DMS53 (cell line): ENCODE results near the gene VAV1.
A peak's percentile ranks its signal among the peaks of the same experiment; 100 is the strongest.
"Not testable (repeated sequence)": the region's sequence is repeated elsewhere in the genome, so short reads cannot be mapped to it uniquely, and the experiment has no call there.

Source experiments
- DNase-seq: peaks from one replicate; lab custom pipeline; 2025; lab: John Stamatoyannopoulos, UW

Gene VAV1

DNA sequence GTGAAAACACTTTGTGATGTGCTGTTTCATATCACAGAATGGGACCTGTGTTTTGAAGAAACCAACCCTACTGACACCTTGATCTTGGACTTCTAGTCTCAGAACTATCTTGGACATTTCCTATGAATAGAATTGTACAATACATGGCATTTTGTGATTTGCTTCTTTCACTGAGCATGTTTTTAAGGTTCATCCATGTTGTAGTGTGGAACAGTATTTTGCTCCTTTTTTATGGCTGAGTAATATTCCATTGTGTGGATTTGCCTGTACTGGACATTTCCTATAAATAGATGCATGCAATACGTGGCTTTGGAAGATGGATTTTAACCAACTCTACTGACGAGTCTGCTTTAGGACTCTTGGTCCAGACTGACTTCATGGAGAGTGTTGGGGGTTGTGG, 46.8 kb downstream of the VAV1 start:
- DNase-seq = no peak

DNA sequence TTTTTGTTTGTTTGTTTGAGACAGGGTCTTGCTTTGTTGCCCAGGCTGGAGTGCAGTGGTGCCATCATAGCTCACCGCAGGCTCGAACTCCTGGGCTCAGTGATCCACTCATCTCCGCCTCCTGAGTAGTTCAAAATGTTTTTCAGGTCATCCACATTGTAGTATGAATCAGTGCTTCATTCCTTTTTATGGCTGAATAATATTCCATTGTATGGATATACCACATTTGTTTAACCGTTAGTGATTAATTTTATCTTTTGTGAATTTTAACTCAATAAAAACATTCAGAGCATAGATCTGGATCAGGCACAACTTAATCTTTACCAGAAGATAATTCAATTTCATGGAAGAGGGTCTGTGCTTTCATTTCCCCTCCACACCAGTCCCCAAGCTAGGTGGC, 47.7 kb downstream of the VAV1 start:
- no peak for DNase-seq

DNA sequence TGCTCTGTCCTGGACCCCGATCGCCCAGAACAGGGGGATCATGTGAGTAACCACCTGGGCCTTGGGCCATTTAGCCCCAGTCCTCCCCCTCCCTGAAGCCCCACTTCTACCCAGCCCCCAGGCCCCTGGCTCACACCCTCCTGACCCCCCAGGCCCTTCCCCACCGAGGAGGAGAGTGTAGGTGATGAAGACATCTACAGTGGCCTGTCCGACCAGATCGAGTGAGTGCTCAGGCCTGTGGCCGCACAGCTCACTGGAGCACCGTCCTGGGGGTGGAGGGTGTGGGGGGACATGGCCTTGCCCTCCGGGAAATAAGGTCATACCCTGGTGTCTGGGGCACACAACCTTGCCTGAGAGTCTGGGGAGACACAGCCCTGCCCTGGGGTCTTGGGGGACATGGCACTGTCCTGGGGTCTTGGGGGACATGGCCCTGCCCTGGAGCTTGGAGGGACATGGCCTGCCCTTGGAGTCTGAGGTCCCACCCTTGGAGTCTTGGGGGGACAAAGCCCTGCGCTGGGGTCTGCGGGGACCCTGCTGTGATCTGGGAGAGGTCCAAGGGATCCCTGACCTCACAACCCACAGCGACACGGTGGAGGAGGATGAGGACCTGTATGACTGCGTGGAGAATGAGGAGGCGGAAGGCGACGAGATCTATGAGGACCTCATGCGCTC, 49.3 kb downstream of the VAV1 start:
- no peak for DNase-seq

DNA sequence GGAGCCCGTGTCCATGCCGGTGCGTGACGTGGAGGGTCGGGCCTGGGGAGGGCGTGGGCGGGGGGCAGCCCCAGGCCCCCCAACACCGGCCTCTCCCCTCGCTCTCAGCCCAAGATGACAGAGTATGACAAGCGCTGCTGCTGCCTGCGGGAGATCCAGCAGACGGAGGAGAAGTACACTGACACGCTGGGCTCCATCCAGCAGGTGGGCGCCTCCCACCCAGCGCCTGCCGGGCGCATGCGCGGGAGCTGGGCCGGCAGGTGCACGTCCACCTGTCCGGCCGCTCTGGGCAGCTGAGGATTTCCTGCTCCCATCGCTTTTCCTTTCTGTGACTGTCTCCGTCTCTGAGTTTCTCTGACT, 49.8 kb downstream of the VAV1 start:
- peak; percentile 10 for DNase-seq

DNA sequence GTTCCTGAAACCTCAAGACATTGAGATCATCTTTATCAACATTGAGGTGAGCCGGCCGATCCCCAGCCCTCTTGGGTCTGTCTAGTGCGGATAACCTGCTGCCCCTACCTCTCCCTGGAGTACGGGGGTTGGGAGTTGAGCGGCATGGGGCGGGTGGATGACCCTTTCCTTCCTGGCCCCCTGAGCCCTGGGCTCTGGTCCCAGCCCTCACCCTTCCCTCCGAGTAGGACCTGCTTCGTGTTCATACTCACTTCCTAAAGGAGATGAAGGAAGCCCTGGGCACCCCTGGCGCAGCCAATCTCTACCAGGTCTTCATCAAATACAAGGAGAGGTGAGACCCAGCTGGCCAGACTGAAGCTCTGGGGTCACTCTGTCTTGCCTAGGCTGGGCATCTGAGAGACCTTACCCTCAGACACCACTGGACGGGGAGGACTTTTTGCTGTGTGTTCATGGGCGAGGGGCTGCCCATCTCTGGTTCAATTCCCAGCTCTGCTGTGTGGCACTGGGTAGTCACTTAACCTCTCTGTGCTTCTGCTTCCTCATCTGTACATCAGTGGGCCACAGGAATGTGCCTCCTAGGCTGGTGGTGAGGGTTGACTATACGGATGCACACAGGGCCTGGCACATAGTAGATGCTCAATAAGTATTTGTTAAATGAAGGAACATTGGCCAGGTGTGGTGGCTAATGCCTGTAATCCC, 52.7 kb downstream of the VAV1 start:
- DNase-seq = no peak

DNA sequence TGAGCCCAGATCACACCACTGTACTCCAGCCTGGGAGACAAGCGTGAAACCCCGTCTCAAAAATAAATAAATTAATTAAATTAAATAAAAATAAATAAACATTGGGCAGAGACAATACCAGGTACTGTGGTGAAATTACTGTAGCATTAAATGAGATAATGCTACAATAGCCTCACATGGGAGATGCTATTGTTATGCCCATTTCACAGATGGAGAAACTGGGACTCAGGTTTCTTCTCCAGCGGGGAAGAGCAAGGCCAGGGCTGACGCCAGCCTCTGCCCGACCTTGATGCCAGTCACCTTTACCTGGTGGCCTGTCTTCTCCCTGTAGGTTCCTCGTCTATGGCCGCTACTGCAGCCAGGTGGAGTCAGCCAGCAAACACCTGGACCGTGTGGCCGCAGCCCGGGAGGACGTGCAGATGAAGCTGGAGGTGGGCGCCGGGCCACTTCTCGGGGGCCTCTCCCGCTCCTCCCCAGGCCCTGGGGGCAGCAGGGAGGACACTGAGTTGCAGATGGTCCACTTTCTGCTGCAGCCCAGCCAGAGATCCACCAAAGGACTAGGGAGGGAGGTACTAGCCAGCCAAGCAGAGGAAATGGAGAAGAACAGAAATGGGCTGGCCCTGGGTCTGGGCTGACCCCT, 53.9 kb downstream of the VAV1 start:
- no peak for DNase-seq

DNA sequence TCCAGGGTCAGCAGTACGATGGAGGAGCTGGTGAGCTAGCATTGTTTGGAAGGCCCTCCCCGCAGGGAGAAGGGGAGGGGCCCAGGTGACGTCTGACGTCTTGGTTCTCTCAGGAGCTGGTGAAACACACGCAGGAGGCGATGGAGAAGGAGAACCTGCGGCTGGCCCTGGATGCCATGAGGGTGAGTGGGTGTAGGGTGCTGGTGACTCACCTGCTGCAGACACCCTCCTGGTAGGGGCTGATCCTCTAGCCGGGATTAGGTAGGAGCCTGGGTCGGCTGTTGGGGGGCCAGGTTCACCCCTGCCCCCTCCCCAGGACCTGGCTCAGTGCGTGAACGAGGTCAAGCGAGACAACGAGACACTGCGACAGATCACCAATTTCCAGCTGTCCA, 55.8 kb downstream of the VAV1 start:
- no peak for DNase-seq

DNA sequence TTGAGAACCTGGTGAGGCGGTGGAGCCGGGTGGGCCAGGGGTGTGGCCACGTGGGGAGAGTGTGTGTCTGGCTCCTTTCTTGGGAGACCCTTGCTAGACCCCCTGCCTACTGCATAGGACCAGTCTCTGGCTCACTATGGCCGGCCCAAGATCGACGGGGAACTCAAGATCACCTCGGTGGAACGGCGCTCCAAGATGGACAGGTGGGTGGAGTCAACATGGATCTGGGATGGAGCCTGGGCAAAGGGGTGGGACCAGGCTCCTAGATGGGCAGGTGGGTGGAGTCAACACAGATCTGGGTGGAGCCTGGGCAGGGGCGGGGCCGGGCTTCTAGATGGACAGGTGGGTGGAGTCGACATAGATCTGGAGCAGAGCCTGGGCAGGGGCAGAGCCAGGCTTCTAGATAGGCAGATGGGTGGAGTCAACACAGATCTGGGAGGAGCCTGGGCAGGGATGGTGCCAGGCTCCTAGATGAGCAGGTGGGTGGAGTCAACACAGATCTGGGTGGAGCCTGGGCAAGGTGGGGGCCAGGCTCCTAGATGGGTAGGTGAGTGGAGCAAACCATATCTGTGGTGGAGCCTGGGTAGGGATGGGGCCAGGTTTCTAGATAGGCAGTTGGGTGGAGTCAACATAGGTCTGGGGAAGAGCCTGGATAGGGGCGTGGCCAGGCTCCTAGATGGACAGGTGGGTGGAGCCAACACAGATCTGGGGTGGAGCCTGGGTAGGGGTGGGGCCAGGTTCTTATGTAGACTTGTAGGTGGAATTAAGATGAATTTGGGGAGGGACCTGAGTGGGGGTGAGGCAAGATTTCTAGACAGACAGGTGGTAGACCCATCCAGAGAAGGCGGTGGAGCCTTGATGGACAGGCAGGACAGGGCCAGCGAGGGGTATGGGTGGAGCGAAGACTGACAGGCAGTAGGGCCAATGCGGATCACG, 56.5 kb downstream of the VAV1 start:
- no peak for DNase-seq

DNA sequence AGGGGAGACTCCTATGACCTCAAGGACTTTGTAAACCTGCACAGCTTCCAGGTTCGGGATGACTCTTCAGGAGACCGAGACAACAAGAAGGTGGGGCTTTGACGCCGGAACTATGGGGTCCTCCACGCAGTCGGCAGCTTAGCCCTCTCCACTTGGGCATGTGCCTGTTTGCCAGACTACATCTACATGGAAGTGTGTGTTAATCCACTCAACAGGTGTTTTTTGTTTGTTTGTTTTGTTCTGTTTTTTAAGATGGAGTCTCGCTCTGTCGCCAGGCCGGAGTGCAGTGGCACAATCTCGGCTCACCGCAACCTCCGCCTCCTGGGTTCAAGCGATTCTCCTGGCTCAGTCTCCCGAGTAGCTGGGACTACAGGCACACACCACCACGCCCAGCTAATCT, 57.3 kb downstream of the VAV1 start:
- DNase-seq = not testable (repeated sequence)

DNA sequence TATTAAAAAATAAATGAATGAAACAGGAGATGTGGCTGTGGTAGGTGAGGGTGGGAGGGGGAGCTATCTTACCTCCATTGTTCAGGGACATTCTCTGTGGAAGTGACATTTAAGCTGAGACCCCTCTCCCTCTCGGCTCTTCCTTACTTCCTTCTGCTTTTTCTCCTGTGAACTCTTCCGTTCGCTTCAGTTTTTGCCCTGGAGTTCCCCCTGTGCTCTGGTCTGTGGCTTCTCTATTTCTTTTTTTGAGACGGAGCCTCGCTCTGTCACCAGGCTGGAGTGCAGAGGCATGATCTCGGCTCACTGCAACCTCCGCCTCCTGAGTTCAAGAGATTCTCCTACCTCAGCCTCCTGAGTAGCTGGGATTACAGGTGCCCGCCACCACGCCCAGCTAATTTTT, 58.6 kb downstream of the VAV1 start:
- DNase-seq = not testable (repeated sequence)

DNA sequence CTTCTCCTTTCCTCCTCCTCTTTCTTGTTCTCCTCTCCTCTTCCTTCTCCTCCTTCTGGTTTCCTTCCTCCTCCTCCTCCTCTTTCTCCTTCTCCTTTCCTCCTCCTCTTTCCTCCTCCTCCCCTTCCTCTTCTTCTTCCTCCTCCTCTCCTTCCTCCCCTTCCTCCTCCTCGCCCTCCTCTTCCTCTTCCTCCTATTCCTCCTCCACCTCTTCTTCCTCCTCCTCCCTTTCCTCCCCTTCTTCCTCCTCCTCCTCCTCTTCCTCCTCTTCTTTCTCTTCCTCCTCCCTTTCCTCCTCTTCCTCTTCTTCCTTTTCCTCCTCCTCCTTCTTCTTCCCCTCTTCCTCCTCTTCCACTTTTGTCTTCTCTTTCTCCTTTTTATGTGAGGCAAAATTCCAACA, 59.9 kb downstream of the VAV1 start:
- no peak for DNase-seq

DNA sequence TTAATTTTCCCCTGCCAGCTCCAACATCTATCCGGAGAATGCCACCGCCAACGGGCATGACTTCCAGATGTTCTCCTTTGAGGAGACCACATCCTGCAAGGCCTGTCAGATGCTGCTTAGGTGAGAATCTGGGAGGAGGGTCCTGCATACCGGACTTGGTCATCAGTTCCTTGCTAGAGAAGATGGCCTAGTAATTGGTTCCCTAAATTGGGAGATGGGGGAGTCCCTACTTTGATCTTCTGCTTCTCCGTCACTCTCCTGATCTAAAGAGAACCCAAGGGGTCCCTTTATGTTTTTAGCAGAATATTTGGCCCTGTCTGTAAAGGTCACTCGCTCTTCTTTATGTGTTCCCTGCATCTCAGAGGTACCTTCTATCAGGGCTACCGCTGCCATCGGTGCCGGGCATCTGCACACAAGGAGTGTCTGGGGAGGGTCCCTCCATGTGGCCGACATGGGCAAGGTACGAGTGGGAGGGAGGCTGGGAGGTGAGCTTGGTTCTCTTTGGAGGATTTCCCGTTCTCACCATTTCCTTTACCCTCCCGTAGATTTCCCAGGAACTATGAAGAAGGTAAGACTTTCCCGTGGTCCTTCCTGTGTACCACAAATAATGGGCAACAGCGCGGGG, 60.8 kb downstream of the VAV1 start:
- DNase-seq = no peak

DNA sequence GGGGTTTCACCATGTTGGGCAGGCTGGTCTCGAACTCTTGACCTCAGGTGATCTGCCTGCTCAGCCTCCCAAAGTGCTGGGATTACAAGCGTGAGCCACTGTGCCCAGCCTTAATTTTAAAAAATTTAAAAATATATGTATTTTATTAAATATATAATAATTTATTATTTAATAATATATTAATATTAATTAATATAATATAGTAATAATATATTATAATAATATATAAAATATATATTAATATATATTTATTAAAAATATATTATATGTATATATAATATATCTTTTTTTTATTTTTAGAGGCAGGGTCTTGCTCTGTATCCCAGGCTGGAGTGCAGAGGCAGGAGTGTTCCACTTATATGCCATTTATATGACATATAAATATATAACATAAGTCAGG, 61.9 kb downstream of the VAV1 start:
- no peak for DNase-seq

DNA sequence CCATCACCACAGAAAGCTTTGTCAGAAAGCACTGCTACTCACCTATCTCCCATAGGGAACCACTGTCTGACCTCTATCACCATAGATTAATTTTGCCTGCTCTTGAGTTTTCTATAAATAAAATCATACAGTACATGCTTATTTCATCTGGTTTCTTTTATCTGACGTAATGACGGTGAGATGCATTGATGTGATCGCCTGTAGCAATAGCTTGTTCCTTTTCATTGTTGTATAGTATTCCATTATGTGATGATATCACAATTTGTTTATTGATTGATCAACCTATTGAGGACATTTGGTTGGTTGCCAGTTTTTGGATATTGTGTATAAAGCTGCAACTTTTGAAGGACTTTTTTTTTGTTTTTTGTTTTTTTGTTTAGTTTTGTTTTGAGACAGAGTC, 63.0 kb downstream of the VAV1 start:
- no peak for DNase-seq

DNA sequence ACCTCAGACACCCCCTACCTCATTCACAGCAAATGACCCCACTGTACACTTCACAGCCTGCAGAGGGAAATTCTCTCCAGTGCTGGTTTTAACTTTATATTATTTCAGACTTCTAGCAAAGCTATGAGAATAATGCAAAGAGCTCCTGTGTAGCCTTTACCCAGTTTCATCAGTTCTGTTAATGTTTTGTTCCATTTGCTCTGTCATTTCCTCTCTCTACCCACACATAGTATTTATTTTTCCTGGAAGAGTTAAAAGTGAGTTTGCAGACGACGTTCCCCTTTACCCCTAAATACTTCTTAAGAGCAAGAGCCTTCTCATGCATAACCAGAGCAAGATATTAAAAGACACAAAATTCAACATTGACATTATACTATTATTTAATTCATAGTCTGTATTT, 65.0 kb downstream of the VAV1 start:
- DNase-seq = no peak

DNA sequence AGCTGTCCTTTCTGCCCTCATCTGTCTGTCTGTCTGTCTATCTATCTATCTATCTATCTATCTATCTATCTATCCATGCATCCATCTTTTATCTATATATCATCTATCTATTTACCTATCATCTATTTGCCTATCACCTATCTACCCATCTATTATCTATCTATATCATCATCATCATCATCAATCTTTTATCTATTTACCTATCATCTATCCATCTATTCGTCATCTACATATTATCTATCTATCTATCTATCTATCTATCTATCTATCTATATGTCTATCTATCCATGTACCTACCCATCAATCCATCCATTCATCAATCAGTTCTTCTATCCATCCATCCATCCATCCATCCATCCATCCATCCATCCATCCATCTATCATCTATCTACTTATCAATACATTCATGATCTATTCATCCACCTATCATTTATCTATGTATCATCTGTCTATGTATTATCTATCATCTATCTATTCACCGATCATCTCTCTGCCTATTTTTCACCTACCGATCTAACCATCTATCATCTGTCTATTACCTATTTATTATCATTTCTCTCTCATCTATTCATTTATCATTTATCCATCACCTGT, 65.7 kb downstream of the VAV1 start:
- no peak for DNase-seq

DNA sequence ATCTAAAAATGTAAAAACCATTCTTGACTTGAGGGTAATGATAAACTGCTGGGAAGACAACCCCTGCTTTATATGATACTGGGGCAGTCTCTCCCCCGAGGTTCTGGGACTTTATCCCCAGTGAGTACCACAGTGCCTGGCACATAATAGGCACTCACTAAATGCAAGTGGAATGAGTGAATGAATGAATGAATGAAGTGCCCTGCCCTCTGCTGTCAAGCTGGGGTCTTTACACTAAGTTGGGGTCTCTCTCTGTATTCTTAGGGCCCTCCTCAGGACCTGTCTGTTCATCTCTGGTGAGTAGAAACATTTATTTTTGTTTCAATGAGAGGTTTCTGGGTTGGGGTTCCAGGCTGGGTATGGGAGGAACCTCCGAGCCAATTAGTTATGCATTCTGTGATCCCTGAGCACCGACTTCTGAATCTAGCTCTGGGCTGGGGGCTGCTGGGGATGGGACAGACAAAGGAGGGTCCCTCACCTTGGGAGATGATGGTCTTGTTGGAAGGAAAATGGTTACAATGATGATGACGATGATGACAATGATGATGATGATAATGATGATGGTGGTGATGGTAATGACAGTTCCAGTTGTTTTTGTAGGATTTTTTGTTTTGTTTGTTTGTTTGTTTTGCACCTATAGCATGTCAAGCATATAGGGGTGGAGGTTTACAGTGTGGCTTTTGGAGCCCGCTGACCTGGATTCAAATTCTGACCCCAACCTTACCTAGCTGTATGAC, 70.5 kb downstream of the VAV1 start:
- DNase-seq = no peak

DNA sequence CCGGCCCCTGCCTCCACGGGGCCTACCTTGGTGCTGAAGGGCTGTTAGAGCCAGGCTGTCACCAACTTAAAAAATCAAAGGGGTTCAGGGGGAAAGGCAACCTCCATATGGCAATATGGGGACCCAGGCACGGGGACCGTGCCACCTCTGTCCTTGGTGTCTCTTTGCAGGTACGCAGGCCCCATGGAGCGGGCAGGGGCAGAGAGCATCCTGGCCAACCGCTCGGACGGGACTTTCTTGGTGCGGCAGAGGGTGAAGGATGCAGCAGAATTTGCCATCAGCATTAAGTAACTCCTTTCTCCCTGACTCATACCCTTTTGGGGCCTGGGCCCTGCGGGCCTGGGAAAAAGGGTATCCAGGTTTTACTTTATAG, 75.3 kb downstream of the VAV1 start:
- DNase-seq = no peak

DNA sequence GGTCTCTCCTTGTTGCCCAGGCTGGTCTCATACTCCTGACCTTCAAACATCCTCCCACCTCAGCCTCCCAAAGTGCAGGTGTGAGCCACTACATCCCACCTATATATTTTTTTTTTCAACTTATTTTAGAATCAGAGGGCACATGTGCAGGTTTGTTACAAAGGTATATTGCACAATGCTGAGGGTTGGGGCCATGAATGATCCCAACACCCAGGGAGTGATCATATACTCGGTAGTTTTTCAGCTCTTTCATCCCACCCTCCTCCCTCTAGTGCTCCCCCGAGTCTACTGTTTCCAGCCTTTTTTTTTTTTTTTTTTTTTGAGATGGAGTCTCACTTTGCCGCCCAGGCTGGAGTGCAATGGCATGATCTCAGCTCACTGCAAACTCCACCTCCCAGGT, 76.5 kb downstream of the VAV1 start:
- no peak for DNase-seq

DNA sequence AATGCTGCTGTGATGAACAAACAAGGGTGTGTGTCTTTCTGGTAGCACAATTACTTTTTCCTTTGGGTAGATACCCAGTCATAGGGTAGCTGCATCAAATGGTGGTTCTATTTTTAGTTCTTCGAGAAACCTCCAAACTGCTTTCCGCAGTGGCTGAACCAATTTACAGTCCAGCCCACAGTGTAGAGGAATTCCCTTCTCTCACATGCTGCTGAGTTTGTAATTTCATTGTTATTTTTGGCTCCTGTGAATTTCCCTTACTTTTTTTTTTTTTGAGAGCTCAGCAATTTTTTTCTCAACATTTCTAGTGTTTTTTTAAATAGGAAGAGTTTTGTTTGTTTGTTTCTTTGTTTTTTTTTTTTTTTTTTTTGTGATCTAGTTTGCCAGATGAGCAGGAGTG, 77.4 kb downstream of the VAV1 start:
- DNase-seq = no peak

DNA sequence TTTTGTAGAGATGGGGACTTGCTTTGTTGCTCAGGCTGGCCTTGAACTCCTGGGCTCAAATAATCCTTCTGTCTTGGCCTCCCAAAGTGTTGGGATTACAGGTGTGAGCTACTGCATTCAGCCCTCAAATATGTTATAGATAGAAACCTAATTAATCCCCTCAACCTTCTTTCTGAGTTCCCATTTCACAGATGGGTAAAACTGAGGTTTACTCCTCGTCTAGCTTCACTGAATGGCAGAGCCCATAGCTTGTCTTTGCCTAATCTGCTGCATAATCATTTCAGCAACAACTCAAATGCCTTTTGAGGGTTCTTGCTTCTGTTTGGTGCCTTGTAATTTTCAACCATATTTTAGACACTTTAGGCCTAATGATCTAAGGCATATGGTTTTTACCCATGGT, 78.9 kb downstream of the VAV1 start:
- DNase-seq = no peak
